Posterior cingulate gyrus (tissue), 11 donors: ENCODE measurements around the gene CEP128.
A peak's percentile ranks its signal among the peaks of the same experiment; 100 is the strongest.

Experiments
- DNase-seq, 10 donors: peaks; one replicate each; pipeline versions ENCODE4 v3.0.0 to v3.0.0-alpha.2; 2020 to 2021; ENCODE audit warnings: mixed read lengths in 3 of 10
- intact Hi-C: fragments of 100-400 bp; cut with DNase I; formaldehyde crosslinking; loops from one replicate; pipeline ENCODE4 v1.15.1; 2023

The CEP128 gene

GRCh38 chr14:80628547-80628946, 313.0 kb downstream of the CEP128 start:
- intact Hi-C loops: no loop called here
- no peak for DNase-seq

- no peak for DNase-seq
- intact Hi-C loops: no loop called here
Observed at GRCh38 chr14:80627745-80628144, 313.8 kb downstream of the CEP128 start.

GRCh38 chr14:80624581-80624980, 317.0 kb downstream of the CEP128 start:
- intact Hi-C loops: no loop called here
- no peak for DNase-seq

- intact Hi-C loops: no loop called here
- DNase-seq: no peak
Observed at GRCh38 chr14:80621701-80622100, 319.8 kb downstream of the CEP128 start.

GRCh38 chr14:80620434-80620833, 321.1 kb downstream of the CEP128 start:
- intact Hi-C loops: no loop called here
- DNase-seq: no peak

GRCh38 chr14:80618751-80619329, 322.7 kb downstream of the CEP128 start:
- no peak for DNase-seq
- intact Hi-C loops: no loop called here

GRCh38 chr14:80615831-80616230, 325.7 kb downstream of the CEP128 start:
- intact Hi-C loops: no loop called here
- no peak for DNase-seq

GRCh38 chr14:80609055-80609454, 332.5 kb downstream of the CEP128 start:
- intact Hi-C loops: no loop called here
- DNase-seq: no peak

- intact Hi-C loops: no loop called here
Observed at GRCh38 chr14:80608563-80608962, 333.0 kb downstream of the CEP128 start.

GRCh38 chr14:80607430-80608190, 333.9 kb downstream of the CEP128 start:
- no peak for DNase-seq
- intact Hi-C loops: no loop called here

More at GRCh38 chr14:80608563-80608962, 333.0 kb downstream of the CEP128 start:
- no peak for DNase-seq

GRCh38 chr14:80606347-80606772, 335.2 kb downstream of the CEP128 start:
- DNase-seq: no peak
- intact Hi-C loops: no loop called here

- DNase-seq: no peak
- intact Hi-C loops: no loop called here
Observed at GRCh38 chr14:80605536-80605935, 336.0 kb downstream of the CEP128 start.

- peak in 6 of 10 donors; percentile 12 to 82 (median 28) for DNase-seq
- intact Hi-C loops: no loop called here
Observed at GRCh38 chr14:80602946-80603345, 338.6 kb downstream of the CEP128 start.

GRCh38 chr14:80587096-80587724, 354.3 kb downstream of the CEP128 start:
- intact Hi-C loops: loop anchor here (1.0 kb wide), 1 partner anchor 531 kb away; no protein-coding TSS in a partner anchor
- no peak for DNase-seq

GRCh38 chr14:80586131-80586530, 355.4 kb downstream of the CEP128 start:
- no peak for DNase-seq
- intact Hi-C loops: no loop called here

GRCh38 chr14:80585506-80585835, 356.1 kb downstream of the CEP128 start:
- DNase-seq: no peak
- intact Hi-C loops: no loop called here

GRCh38 chr14:80584744-80585505, 356.6 kb downstream of the CEP128 start:
- no peak for DNase-seq
- intact Hi-C loops: no loop called here

GRCh38 chr14:80577599-80577998, 363.9 kb downstream of the CEP128 start:
- DNase-seq: no peak
- intact Hi-C loops: no loop called here

- no peak for DNase-seq
- intact Hi-C loops: no loop called here
Observed at GRCh38 chr14:80576401-80576800, 365.1 kb downstream of the CEP128 start.

- DNase-seq: no peak
- intact Hi-C loops: no loop called here
Observed at GRCh38 chr14:80575763-80576162, 365.8 kb downstream of the CEP128 start.

GRCh38 chr14:80572666-80573065, 368.9 kb downstream of the CEP128 start:
- intact Hi-C loops: no loop called here
- DNase-seq: no peak
